Raji (cell line): ENCODE results near the gene MXRA7.

Source experiments
- POLR2A ChIP-seq: IDR thresholded peaks from 2 replicates; pipeline ENCODE4 v1.6.1; 2011; ENCODE audit warnings: low read depth, low read length, control low read depth; ENCODE audit not compliant: insufficient read depth

Gene MXRA7

GRCh38 chr17:76688165-76688622 is 22.6 kb downstream of the MXRA7 start:
- TF ChIP-seq POLR2A = no peak

- no peak for TF ChIP-seq POLR2A
These were observed 23.2 kb downstream of the MXRA7 start for GRCh38 chr17:76687298-76688164.

- TF ChIP-seq POLR2A = no peak
These were observed 24.0 kb downstream of the MXRA7 start for GRCh38 chr17:76686538-76687297.

GRCh38 chr17:76685846-76686245 is 24.9 kb downstream of the MXRA7 start:
- TF ChIP-seq POLR2A = no peak

- no peak for TF ChIP-seq POLR2A
These were observed 25.4 kb downstream of the MXRA7 start for GRCh38 chr17:76685366-76685765.

- no peak for TF ChIP-seq POLR2A
These were observed 26.0 kb downstream of the MXRA7 start for GRCh38 chr17:76684756-76685155.

- TF ChIP-seq POLR2A = no peak
These were observed 26.6 kb downstream of the MXRA7 start for GRCh38 chr17:76683921-76684745.

GRCh38 chr17:76683011-76683755 is 27.6 kb downstream of the MXRA7 start:
- no peak for TF ChIP-seq POLR2A

GRCh38 chr17:76682296-76682695 is 28.5 kb downstream of the MXRA7 start:
- TF ChIP-seq POLR2A = no peak

- no peak for TF ChIP-seq POLR2A
These were observed 29.3 kb downstream of the MXRA7 start for GRCh38 chr17:76681222-76682137.

- TF ChIP-seq POLR2A = no peak
These were observed 31.5 kb downstream of the MXRA7 start for GRCh38 chr17:76679239-76679638.

- TF ChIP-seq POLR2A = no peak
These were observed 32.4 kb downstream of the MXRA7 start for GRCh38 chr17:76678330-76678729.

- TF ChIP-seq POLR2A = no peak
These were observed 33.4 kb downstream of the MXRA7 start for GRCh38 chr17:76677406-76677805.
